RWPE2 (cell line): Measurements from ENCODE around the gene FGD5.

Experiments used
- ATAC-seq: fragments of 200-7000 bp; cut with Tn5 transposase; 3 replicates; pipeline ENCODE4 v1.9.1; 2021; ENCODE audit warnings: low read depth
- DNase-seq: peaks from one replicate; pipeline ENCODE4 v3.0.0-alpha.2; 2020; ENCODE audit warnings: low spot score
- H3K27ac ChIP-seq: fragments of 450-650 bp; 2 replicates; pipeline ENCODE4 v1.5.1; 2017; ENCODE audit warnings: mild to moderate bottlenecking; ENCODE audit not compliant: poor library complexity, severe bottlenecking
- H3K27me3 ChIP-seq: fragments of 250-450 bp; sonication (Bioruptor Pico); 2 replicates; pipeline ENCODE4 v1.5.1; 2021; ENCODE audit warnings: mild to moderate bottlenecking, moderate library complexity; ENCODE audit not compliant: insufficient read depth, poor library complexity, severe bottlenecking
- H3K36me3 ChIP-seq: fragments of 250-450 bp; sonication (Bioruptor Pico); 2 replicates; pipeline ENCODE4 v1.5.1; 2020; ENCODE audit warnings: low read depth, mild to moderate bottlenecking, moderate library complexity
- H3K4me1 ChIP-seq: fragments of 250-450 bp; sonication (Bioruptor Pico); 2 replicates; pipeline ENCODE4 v1.5.1; 2021; ENCODE audit warnings: mild to moderate bottlenecking, moderate library complexity; ENCODE audit not compliant: insufficient read depth, poor library complexity, severe bottlenecking
- H3K4me3 ChIP-seq: fragments of 250-450 bp; sonication (Bioruptor Pico); 2 replicates; pipeline ENCODE4 v1.5.1; 2021; ENCODE audit warnings: mild to moderate bottlenecking, moderate library complexity; ENCODE audit not compliant: severe bottlenecking
- H3K9me3 ChIP-seq: fragments of 250-450 bp; sonication (Bioruptor Pico); 2 replicates; pipeline ENCODE4 v1.5.1; 2021; ENCODE audit warnings: mild to moderate bottlenecking, moderate library complexity; ENCODE audit not compliant: severe bottlenecking
- CTCF ChIP-seq: fragments of 450-650 bp; IDR thresholded peaks from one replicate; pipeline ENCODE4 v1.5.1; 2017; ENCODE audit warnings: mild to moderate bottlenecking, moderate library complexity; ENCODE audit not compliant: poor library complexity, severe bottlenecking

FGD5 gene

GRCh38 chr3:14793126-14793857 is 25.5 kb upstream of the FGD5 start:
- peak; percentile 23 for DNase-seq
- no peak for ATAC-seq

GRCh38 chr3:14793858-14794234 is 24.9 kb upstream of the FGD5 start:
- Histone ChIP-seq H3K4me3 (no peak overlapping the region), H3K27me3 (peaks cover 5% of the 10 kb centered on the region), H3K36me3 (no peaks in the 10 kb centered on the region), H3K9me3 (no peaks in the 10 kb centered on the region), H3K27ac (no peak overlapping the region), H3K4me1 (no peaks in the 10 kb centered on the region)
- no peak for TF ChIP-seq CTCF
- DNase-seq (no peak), ATAC-seq (no peak)

More at GRCh38 chr3:14793126-14793857, 25.5 kb upstream of the FGD5 start:
- H3K36me3 ChIP-seq: no peaks in the 10 kb centered on the region
- no peak for TF ChIP-seq CTCF
- no peak overlapping the region for H3K27ac ChIP-seq
- H3K9me3 ChIP-seq: no peaks in the 10 kb centered on the region
- H3K4me3 ChIP-seq: no peak overlapping the region
- peaks cover 5% of the 10 kb centered on the region for H3K27me3 ChIP-seq
- H3K4me1 ChIP-seq: no peaks in the 10 kb centered on the region

GRCh38 chr3:14794435-14794834 is 24.3 kb upstream of the FGD5 start:
- no peak overlapping the region for H3K27ac ChIP-seq
- peaks cover 5% of the 10 kb centered on the region for H3K27me3 ChIP-seq
- H3K36me3 ChIP-seq: no peaks in the 10 kb centered on the region
- H3K4me3 ChIP-seq: no peak overlapping the region
- no peak for ATAC-seq
- H3K4me1 ChIP-seq: no peaks in the 10 kb centered on the region
- H3K9me3 ChIP-seq: no peaks in the 10 kb centered on the region
- no peak for DNase-seq
- no peak for TF ChIP-seq CTCF

GRCh38 chr3:14795996-14796395 is 22.8 kb upstream of the FGD5 start:
- TF ChIP-seq CTCF: no peak
- no peaks in the 10 kb centered on the region for H3K36me3 ChIP-seq
- DNase-seq (no peak), ATAC-seq (no peak)
- H3K4me1 ChIP-seq: no peaks in the 10 kb centered on the region
- peaks cover 5% of the 10 kb centered on the region for H3K27me3 ChIP-seq
- H3K27ac ChIP-seq: no peak overlapping the region
- H3K9me3 ChIP-seq: no peaks in the 10 kb centered on the region
- no peak overlapping the region for H3K4me3 ChIP-seq

- Histone ChIP-seq H3K9me3 (no peaks in the 10 kb centered on the region), H3K4me1 (no peaks in the 10 kb centered on the region), H3K27me3 (peaks cover 7% of the 10 kb centered on the region), H3K4me3 (no peak overlapping the region), H3K27ac (no peak overlapping the region), H3K36me3 (no peaks in the 10 kb centered on the region)
- DNase-seq (peak; percentile 20), ATAC-seq (no peak)
- TF ChIP-seq CTCF: no peak
Observed at GRCh38 chr3:14796403-14797077, 22.2 kb upstream of the FGD5 start.
